Measurements from ENCODE around the gene MYLK4. TPM values are rescaled to one million over a fixed set of nuclear protein-coding genes. Genes with fewer than 3 reads are reported as not detected.

MYLK4 gene
- total RNA-seq, 1 donor from 2014 or later: 1.4 TPM

GRCh38 chr6:2656460-2657079, 94.2 kb downstream of the MYLK4 start:
- no peak for DNase-seq

DNA sequence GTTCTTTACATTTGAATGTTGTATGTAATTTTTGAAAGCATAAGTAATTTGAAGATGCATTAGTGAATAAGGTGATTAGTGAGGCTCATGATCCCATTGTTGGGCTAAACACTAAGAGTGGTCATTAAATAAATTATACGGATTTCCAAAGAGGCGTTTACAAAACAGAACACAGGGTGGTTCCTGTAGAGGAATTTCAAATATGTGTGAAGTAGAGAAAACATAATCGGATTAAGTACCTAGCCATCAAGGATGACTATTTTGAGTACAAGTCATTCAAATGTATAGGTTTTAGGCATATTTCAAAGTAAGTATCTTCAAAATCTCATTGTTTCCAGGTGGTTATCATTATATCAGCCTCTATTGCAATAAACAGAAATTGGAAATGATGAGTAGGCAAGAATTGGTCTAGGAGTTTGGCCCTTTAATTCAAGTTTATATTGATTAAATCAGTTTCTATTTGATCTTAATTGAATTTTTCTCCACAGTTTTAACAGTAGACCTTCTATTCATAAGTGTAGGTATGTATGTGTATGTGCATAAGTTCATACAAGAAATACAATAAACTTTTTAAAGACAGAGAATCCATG, 94.8 kb downstream of the MYLK4 start:
- no peak for DNase-seq

GRCh38 chr6:2653369-2654032, 97.2 kb downstream of the MYLK4 start:
- no peak for DNase-seq

GRCh38 chr6:2652611-2653010, 98.1 kb downstream of the MYLK4 start:
- no peak for DNase-seq

DNA sequence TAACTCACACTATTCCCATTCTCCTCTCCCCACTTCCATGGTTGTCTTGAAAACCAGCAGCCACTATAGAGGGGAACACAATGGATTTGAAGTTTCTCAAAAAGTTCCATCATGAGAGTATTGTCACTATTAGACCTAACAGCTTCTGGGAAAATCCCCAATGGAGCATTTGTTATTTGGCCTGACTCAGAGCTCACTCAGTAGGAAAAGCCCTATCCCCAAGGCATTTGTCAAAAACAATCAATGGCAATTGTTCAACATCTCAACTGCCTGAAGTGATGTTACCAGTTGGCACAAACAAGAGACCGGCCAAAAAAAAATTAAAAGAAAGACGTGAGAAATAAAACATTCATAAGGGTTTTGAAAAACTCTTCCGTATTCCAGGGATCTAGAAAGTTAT, 98.8 kb downstream of the MYLK4 start:
- DNase-seq: no peak

GRCh38 chr6:2651536-2651935, 99.2 kb downstream of the MYLK4 start:
- DNase-seq: no peak

DNA sequence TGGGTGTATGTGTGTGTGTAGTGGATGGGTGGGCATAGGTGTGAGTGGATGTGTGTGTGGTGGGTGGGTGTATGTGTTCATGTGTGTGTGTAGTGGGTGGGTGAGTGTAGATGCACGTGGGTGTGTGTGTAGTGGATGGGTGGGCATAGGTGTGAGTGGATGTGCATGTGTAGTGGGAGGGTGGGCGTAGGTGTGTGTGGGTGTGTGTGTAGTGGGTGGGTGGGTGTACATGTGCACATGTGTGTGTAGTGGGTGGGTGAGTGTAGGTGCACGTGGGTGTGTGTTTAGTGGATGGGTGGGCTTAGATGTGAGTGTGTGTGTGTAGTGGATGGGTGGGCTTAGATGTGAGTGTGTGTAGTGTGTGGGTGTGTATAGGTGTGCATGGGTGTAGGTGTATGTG, 104.4 kb downstream of the MYLK4 start:
- no peak for DNase-seq

GRCh38 chr6:2643935-2644539, 106.7 kb downstream of the MYLK4 start:
- no peak for DNase-seq

DNA sequence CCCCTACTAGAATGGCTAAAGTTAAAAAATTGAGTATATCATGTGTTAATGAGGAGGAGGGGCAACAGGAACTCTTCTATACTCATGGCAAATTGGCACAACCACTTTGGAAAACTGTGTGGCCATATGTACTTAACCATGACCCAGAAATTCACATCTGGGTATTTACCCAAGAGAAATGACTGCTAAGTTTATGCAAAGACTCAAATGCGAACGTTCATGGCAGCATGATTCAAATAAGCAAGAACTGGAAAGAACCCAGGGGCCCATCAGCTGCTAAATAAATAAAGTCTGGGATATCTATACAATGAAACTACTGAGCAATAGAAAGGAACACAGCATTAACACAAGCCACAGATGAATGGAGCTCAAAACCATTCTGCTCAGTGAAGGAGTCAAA, 107.6 kb downstream of the MYLK4 start:
- no peak for DNase-seq

- no peak for DNase-seq
These were observed 109.5 kb downstream of the MYLK4 start for GRCh38 chr6:2641044-2641725.

DNA sequence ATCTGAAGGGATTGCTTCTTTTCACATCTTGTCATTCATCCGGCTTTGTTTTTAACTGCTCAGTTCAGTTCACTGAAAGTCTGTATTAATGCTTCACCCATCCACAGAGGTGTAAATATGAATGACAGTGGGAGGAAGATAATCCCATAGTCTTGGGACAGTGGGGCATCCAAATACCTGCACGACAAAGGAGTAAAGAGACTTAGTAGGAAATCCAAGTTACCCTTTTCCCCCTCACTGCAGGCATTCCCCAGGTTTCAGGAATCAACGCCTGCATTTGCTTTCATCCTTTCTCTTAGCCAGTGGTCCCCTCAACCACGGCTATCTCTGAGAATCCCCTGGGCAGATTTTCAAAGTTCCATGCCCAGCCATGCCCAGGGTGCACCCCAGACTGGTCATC, 110.2 kb downstream of the MYLK4 start:
- DNase-seq: no peak

DNA sequence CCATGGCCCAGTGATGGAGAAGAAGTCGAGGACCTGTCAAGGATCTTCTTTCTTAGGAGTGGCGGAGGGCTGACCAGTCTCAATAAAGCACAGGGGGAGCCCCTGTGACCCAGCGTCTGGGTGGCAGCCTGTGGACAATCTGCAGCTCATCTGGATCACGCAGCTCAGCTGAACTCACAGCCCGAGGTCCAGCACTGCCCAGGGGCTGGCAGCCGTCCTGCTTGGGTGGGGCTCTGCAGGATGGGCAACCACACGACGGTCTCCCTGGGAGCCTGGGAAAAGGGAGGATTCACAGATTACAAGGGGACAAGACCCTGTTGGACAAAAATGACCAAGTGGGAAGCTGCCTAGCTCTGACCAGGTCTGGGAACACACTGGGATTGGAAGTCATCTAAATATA, 110.8 kb downstream of the MYLK4 start:
- DNase-seq: no peak

DNA sequence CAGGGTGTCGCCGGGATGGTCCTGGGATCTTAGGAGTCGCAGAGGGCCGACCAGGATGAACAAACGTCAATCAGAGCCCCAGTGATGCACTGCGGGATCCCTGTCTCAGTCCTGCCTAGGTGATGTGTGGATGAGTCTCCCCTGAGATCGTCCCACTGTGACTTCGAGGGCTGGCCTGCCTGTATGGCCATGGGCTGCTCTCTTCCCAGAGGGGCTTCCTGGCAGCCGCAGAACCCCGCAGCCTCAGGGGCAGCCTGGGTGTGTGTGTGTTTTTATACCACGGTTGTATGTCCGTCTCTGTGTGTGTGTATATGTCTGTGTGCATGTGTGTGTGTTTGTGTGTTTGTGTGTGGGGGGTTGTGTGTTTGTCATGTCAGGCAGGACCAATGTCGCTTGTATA, 111.6 kb downstream of the MYLK4 start:
- DNase-seq: no peak

GRCh38 chr6:2636672-2637071, 114.0 kb downstream of the MYLK4 start:
- no peak for DNase-seq

DNA sequence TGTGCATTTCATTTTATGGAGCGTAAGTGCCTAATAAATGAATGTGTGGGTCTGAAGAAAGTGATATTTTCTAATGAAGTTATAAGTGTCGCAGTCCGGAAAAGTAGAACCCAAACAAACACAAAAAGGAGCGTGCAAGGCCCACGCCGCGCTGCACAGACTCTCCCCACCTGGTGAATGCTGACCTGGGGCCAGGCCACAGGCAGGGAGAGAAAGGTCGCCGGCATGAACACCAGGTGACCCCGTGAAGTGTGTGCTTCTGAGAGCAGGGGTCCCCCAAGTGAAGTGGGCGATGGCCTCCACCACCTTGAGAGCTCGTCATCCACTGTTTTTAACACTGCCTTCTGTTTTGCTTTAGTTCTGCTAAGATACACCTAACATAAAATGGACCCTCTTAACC, 114.8 kb downstream of the MYLK4 start:
- DNase-seq: no peak

DNA sequence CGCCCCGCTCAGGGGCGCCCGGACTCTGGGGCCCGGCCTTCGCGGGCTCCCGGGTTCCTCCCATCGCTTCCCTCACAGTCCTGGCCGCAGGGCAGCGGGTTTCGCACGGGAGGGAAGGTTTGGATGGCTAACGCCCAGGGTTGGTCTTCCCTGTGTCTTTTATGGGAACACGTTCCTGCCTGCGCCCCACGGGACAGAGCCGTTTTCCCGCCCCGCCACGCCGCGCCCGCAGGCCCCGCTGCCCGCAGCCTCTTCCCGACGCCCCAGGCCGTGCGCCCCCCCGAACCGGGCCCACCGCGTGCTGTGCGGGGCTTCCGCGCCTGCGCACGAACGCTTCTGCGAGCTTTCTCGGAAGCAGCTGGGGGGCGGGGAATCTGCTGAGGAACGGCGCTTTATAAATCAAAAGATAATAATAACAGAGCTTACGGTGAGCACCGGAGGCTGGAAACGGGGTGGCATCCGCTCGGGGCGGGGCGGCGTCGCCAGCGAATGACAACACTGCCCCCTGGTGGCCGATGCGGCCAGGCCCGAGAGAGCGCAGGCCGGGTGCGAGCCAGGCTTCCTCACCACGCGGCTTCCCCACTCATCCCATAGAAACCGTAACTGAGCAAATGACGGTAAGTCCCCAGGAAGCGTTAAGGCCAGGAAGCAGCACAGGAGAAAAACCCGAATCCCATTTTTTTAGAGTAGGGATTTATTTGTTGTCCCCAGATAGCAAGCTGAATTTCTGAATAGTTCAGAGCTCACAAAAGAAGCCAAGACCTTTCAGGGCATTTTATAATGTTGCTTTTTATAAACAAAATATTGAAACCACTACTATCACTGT, 116.4 kb downstream of the MYLK4 start:
- DNase-seq: peak; percentile 83

- no peak for DNase-seq
These were observed 117.0 kb downstream of the MYLK4 start for GRCh38 chr6:2633736-2634135.

DNA sequence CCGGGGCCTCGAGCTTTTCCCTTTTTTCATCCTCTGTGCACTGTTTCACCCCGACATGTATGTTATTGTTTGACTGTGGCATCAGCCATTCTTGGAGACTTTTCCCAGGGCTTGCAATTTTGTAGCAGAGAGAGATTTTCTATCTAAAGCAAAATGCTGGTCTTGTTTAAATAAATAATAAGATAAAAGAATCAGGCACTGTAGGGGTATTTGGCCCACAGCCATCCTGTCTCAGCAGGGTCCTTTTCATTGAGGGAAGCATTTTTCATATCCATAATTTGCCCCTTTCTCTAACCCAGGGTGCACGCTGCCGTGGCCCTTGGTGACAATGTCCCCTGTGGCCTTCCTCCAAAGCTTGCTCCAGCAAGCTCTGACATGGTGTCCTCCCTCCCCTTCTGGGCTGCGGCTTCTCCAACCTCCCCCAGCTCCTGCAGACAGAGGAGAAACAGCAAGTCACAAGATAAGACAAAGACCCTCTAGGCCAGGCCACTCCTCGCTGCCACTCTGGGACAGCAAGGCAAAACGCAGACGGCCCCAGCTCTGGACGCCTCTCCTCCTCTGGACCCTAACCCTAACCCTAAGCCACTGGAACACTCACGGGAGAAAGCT, 117.6 kb downstream of the MYLK4 start:
- DNase-seq: no peak

- no peak for DNase-seq
These were observed 118.4 kb downstream of the MYLK4 start for GRCh38 chr6:2632368-2632767.

DNA sequence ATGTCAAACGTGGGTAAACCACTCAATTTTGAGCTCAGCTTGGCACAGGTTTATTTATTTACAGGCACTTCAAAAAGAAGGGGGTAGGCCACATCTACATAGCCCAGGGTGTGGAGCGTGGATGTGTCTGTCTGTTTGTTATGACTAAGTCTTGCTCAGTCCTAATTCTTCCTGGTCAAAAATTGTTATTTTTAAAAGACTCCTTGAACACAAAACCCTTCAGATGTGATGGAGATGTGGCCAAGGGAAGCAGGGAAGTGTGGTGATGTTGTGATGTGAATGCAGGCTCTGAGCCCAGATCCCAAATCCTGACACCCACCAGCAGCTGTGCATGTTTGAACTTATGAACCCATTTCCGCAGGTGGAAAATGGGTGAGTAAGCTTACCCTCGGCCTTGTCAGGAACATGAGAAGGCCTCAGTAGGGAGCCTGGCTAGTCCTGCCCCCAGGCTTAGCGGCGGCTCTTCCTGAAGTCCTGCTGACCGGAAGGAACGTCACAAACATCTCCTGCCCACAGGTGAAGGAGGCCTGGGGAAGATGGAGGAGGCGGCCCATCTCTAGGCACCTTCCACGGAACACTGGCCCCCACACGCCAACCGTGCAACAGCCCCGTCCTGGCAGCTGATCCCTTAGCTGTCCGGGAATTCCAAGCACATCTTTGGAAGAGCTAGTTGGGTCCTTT, 119.7 kb downstream of the MYLK4 start:
- DNase-seq: no peak

DNA sequence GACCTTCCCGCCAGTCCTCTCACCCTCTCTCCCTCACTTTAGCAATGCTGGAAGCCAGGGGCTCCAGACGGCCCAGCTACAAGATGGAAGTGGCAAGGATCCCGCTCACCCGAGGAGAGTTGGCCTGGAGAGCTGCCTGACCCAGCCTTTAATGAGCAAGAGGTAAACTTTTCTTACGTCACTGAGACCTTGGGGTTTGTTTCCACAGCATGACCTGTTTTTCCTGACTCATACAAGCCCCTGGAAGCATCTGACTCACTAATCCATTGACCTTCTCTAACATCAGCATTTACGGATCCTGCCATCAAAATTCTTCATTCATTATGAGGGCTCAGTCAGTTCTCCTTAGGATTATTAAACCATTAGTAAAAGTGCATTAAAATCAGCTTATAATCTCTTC, 120.4 kb downstream of the MYLK4 start:
- no peak for DNase-seq

Data from skin of body (tissue), 2 donors.